HG02763 (cell line): ENCODE measurements around the gene HOXA7.

Source experiments
- ATAC-seq: cut with Tn5 transposase; IDR thresholded peaks from one replicate; pipeline ENCODE4 v1.9.1; 2021; ENCODE audit warnings: mild to moderate bottlenecking, moderate library complexity; ENCODE audit not compliant: unreplicated experiment

The HOXA7 gene

DNA sequence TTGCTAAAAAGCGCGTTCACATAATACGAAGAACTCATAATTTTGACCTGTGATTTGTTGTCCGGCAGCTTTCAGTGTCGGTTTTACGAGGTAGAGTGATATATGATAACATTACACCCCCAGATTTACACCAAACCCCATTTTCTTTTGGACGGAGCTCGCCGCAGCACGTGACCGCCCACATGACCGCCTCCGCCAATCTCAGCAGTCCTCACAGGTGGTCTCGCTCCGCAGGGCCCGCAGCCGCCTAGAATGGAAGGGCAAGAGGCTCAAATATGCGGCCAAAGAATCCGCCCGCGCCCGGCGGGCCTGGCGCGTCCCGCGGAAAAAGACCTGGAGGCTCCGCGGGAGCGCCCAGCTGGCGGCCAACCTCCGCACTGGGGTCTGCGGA is at the start of gene HOXA7:
TSS of gene HOXA7 (minus strand) at position 168 of the 391 bp plus-strand sequence. CDS start at position 38, 130 bp downstream.
- ATAC-seq = no peak

GRCh38 chr7:27205325-27206280 is 49.1 kb upstream of the HOXA7 start:
- no peak for ATAC-seq

GRCh38 chr7:27204851-27205322 is 48.4 kb upstream of the HOXA7 start:
- ATAC-seq = no peak

GRCh38 chr7:27203964-27204594 is 47.6 kb upstream of the HOXA7 start:
- no peak for ATAC-seq

DNA sequence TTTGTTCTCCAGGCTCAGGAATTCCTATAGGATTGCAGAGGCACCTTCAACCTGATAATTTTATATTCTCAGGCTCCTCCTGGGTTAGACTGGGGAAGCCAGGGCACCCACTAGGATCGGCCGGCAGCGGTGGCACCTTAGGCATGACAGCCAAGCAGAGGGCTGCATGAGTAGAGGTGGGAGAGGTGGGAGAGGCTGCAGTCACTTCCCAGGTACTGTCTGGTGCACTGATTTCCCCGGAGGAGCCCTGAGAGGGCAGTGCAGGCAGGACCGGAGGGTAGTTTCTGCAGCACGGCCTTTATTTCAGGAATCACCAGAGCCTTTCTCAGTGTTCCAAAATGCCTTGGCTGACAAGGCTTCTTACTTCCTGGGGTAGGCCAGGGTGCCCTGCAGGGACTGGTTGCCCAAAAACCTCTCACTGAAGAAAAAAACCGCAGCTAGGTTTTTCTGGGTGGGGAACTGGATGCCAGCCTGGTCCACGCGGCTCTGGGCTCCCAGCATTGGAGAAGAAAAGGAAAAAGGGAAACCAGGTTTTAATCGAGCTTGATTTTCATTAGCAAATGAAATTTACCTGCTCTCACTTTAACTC is 47.0 kb upstream of the HOXA7 start:
- no peak for ATAC-seq

- no peak for ATAC-seq
These were observed 46.3 kb upstream of the HOXA7 start for GRCh38 chr7:27202862-27203134.

DNA sequence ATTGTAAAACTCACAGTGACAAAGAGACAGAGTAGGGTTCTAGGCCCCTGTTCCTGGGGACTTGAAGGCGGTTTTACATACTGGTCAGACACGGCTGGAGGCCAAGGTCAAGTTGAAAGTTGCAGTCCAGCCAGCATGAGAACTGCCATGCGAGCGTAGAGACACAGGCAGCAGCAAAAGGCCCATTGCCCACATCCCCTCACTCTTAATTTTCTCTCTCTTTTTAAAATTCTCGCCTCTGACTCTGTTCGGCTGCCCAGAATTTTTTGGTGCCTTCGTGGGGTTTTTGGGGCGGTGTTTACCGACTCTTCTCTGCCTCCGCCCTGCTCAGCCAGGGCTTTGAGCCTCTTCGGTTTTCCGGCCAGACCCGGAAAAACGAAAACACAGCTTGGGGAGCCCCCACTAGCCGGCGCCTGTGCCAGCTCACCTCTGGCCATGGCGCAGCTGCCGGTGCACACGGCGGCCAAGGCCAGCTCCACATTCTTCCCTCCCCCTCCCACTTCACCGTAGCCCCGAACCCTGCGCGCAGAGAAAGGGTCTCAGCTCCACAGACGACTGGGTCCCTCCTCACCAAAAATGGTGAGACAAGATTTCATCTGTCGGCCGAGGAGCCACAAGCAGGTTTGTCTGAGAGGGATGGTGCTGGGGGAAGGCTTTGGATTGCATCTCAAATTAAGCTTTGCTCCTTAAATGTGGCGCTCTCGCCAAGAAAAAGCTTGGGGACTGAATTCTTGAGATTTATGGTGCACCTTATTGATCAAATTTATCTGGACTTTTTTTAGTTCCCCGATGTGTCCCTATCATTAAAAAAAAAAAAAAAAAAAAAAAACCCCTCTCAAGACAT is 45.8 kb upstream of the HOXA7 start:
- no peak for ATAC-seq

- ATAC-seq = no peak
These were observed 45.1 kb upstream of the HOXA7 start for GRCh38 chr7:27201580-27202017.

- ATAC-seq = no peak
These were observed 44.5 kb upstream of the HOXA7 start for GRCh38 chr7:27200761-27201579.

DNA sequence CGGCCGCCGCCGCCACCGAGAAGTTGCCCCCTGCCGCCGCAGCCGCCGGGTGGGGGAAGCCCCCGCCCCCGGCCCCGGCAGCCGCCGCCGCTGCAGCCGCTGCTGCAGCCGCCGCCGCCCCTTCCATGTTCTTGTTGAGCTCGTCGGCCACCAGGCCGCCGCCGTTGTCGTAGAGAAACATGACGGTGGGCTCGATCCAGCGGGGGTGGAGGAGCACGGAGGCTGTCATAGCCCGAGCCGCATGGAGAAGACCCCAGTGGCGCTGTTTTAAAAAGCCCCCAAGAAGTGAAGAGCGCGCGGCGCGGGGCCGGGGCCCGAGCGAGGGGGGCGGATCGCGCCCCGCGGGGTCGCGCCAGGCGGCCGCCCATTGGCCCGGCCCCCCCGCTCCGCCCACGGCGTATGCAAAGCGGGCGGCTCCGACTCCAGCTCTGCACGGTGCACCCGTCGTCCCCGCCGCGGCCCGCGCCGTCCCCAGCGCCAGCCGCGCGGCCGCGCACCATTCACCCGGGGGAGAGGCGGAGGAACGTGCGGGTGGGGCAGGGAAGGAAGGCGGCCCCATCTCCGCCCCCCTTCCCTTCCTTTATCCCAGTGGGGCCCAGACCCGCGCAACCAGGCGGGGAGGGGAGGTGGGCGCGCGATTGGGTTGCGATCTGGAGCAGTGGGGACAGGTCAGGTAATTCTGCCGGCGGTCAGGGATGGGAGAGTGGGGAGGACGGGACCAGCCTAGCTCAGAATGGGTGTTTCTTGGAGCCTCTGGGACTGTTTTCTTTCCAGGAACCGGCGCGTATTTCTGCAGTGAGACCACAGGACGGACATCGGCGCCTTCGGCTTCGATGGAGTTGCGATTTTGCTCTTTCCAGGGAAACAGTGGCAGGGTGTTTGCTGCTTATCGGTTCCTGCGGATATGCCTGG is 43.6 kb upstream of the HOXA7 start, which contains the start of gene HOXA13:
TSS of gene HOXA13 (minus strand) at position 243 of the 912 bp plus-strand sequence. CDS start at position 229, 14 bp downstream.
- no peak for ATAC-seq

DNA sequence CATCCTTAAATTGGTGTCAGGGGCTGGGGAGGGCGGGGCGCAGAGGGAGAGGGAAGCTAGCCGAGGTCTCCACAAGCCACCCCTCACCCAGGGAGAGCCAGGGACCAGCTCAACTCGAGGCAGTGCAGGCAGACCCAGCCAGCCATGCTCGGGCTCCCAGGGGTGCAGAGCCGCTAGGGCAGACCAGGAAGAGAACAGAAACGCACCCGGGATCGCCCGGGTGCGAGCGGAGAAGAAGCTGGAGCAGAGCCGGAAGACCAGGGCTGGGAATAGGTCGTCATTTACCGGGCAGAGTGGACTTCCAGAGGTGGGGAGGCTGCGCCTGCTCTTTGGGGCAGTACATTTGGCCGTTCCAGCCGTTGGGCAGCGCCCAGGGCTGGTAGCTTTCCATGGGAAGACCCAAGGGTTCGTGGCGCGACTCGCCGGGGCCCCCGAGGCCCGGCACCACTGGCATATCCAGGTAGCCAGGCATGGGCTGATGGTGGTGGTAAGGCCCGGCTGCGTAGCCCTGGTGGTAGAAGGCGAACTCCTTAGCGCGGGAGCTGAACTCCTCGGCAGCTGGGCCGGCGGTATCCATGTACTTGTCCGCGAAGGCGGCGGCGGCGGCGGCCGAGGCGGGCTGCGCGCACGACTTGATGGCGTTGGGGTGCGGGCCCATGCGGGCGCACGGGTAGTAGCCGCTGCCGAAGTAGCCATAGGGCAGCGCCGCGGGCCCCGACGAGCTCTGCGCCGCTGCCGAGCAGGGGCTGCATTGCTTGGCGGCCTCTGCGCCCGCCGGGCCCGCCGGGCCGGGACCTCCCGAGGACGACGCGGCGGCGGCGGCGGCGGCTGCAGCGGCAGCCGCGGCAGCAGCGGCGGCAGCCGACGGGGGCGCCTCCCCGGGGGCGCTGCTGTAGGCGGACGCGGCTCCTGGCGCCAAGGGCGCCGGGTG is 42.7 kb upstream of the HOXA7 start:
- ATAC-seq = no peak

GRCh38 chr7:27198138-27198841 is 41.8 kb upstream of the HOXA7 start:
- ATAC-seq = no peak

GRCh38 chr7:27197137-27198042 is 40.9 kb upstream of the HOXA7 start:
- ATAC-seq = no peak

DNA sequence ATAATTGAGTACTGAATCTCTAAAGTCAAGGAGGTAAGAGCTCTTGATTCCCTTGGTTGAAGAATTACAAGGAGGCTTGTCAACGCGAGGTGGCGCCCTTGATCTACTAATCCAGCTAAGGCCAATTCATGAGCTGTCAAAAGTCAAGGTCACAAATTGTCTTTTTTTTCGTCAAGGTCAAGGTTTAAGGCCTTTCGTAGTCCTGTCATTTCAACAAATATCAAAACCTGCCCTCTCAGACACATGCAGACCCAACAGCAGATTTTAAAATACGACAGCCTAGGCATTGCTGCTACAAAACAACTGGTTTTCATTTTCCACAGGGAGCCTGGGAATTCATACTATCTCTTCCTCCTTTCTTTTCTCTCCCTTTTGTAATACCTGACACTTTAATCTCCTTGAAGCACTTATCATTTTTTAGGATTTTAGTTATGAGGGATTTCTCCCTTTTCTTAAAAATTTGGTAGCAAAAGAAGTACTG is 39.9 kb upstream of the HOXA7 start:
- no peak for ATAC-seq

- no peak for ATAC-seq
These were observed 38.4 kb upstream of the HOXA7 start for GRCh38 chr7:27194686-27195379.
